Measurements from ENCODE around the gene HDAC9. TPM values are rescaled to one million over a fixed set of nuclear protein-coding genes. Genes with fewer than 3 reads are reported as not detected.

The HDAC9 gene
- total RNA-seq, 2 experiments from 2014 or later: 0.55 to 0.65 TPM

- H3K4me1 Mint-ChIP-seq: no peaks in the 10 kb centered on the region
- DNase-seq: no peak
- no peak overlapping the region for H3K27ac Mint-ChIP-seq
- CTCF ChIA-PET: no interaction called here
- POLR2A ChIA-PET: no interaction called here
- H3K27me3 Mint-ChIP-seq: no peaks in the 10 kb centered on the region
- no peaks in the 10 kb centered on the region for H3K36me3 Mint-ChIP-seq (ENCODE audit: low read depth)
- no peak overlapping the region for H3K4me3 Mint-ChIP-seq
- H3K9me3 Mint-ChIP-seq: peaks cover 7% of the 10 kb centered on the region
Measured at GRCh38 chr7:18890885-18891621, 395.5 kb downstream of the HDAC9 start.

DNA sequence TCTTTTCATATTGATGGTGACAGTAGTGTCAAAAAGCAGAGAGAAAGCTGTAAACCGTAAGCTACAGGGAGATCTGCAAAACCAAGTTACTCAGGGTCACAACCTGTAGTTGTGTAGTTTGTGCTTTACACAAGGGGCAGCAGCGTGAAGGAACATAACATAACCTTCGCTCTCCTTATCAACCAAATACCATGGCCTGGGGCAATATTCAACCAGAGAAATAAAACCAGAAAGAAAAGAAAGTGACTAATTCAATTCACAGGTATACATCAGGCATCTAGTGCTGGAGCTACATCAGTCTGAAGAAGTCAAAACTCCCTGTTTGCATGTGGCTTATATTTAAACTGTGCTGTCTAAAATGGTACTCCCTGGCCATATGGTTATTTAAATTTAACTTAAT, 397.6 kb downstream of the HDAC9 start:
- H3K27ac Mint-ChIP-seq: no peak overlapping the region

DNA sequence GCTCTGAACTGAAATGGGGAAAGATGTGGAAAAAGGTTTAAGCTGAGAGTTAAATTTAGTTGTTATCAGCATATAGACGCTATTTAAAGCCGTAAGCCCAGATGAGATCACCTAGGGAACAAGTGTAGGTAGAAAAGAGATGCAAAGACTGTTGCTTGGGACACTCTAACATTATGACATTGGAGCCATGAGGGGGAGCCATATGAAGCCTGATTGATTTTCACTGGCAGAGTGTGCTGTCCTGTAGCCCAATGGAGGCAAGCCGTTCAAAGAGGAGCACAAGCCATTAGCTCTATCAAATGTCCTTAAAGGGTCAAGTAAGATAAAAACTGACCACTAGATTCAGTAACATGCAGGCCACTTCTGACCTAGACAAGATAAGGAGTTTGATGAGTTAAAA, 398.6 kb downstream of the HDAC9 start:
- no peaks in the 10 kb centered on the region for H3K27me3 Mint-ChIP-seq
- H3K4me1 Mint-ChIP-seq: no peaks in the 10 kb centered on the region
- no peak overlapping the region for H3K27ac Mint-ChIP-seq
- H3K4me3 Mint-ChIP-seq: no peak overlapping the region
- no peaks in the 10 kb centered on the region for H3K36me3 Mint-ChIP-seq (ENCODE audit: low read depth)
- CTCF ChIA-PET: no interaction called here
- POLR2A ChIA-PET: no interaction called here
- H3K9me3 Mint-ChIP-seq: no peaks in the 10 kb centered on the region
- no peak for DNase-seq

More for the DNA sequence above, 397.6 kb downstream of the HDAC9 start:
- peaks cover 2% of the 10 kb centered on the region for H3K9me3 Mint-ChIP-seq
- no peaks in the 10 kb centered on the region for H3K27me3 Mint-ChIP-seq
- DNase-seq: no peak
- H3K4me3 Mint-ChIP-seq: no peak overlapping the region
- POLR2A ChIA-PET: no interaction called here
- CTCF ChIA-PET: no interaction called here
- H3K36me3 Mint-ChIP-seq (ENCODE audit: low read depth): no peaks in the 10 kb centered on the region
- H3K4me1 Mint-ChIP-seq: no peaks in the 10 kb centered on the region

- no peak for DNase-seq
- H3K4me3 Mint-ChIP-seq: no peak overlapping the region
- CTCF ChIA-PET: no interaction called here
- no peak overlapping the region for H3K27ac Mint-ChIP-seq
- H3K9me3 Mint-ChIP-seq: no peaks in the 10 kb centered on the region
- no peaks in the 10 kb centered on the region for H3K27me3 Mint-ChIP-seq
- H3K36me3 Mint-ChIP-seq (ENCODE audit: low read depth): no peaks in the 10 kb centered on the region
- H3K4me1 Mint-ChIP-seq: no peaks in the 10 kb centered on the region
- POLR2A ChIA-PET: no interaction called here
Measured at GRCh38 chr7:18895456-18895855, 399.9 kb downstream of the HDAC9 start.

DNA sequence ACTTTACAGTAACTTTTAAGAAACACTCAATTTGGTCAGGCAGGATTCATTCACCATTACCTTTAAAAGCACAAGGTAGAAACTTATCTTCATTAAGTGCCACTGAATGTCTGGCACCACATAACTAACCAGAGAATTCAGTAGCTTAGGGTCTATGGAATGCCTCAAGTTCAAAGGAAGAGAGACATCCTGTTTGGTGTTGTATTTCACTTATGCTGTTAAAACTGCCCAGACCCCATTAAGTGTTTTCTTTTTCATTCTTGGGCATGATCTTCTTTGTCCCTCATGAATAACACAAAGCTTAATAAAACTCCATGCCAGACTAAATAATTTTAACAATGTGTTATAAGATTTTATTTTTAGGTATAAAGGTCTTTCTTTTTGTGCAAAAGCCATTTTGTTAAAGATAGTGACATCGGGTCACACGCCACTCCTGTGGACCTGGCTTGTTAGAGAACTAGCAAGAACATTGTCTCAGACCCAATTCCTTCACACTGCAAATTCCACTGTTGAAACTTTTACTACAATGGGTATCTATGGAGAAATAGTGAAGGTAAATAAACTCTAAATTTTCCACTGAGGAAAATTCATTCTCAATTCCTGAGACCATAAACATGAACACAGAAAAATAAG, 400.9 kb downstream of the HDAC9 start:
- no peaks in the 10 kb centered on the region for H3K4me1 Mint-ChIP-seq
- H3K4me3 Mint-ChIP-seq: no peak overlapping the region
- H3K27ac Mint-ChIP-seq: no peak overlapping the region
- no peak for DNase-seq
- ChIA-PET CTCF (no interaction called here), POLR2A (no interaction called here)
- H3K36me3 Mint-ChIP-seq (ENCODE audit: low read depth): no peaks in the 10 kb centered on the region
- H3K27me3 Mint-ChIP-seq: no peaks in the 10 kb centered on the region
- no peaks in the 10 kb centered on the region for H3K9me3 Mint-ChIP-seq

DNA sequence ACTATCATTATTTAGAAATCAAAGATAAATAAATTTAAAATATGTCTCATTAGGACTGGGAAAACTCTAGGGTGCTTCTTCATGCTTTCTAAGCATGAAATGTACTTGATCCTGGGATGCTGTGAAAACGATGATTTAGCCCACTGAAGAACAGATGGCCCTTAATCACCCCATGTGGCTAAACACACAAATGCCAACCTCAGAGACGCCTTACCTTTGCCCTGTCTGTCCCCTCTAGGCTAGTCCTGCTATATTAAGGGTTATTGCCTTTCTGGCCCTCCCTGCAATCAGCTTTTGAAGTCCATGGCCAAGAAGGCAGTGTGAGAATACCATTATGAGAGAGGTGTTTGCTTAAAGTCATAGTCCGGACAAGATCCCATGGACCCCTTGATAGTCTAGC, 404.7 kb downstream of the HDAC9 start:
- Mint-ChIP-seq H3K36me3 (ENCODE audit: low read depth) (no peaks in the 10 kb centered on the region), H3K9me3 (peaks cover 9% of the 10 kb centered on the region), H3K4me1 (no peaks in the 10 kb centered on the region), H3K4me3 (no peak overlapping the region), H3K27ac (no peak overlapping the region), H3K27me3 (no peaks in the 10 kb centered on the region)
- ChIA-PET CTCF (no interaction called here), POLR2A (no interaction called here)
- DNase-seq: no peak

DNA sequence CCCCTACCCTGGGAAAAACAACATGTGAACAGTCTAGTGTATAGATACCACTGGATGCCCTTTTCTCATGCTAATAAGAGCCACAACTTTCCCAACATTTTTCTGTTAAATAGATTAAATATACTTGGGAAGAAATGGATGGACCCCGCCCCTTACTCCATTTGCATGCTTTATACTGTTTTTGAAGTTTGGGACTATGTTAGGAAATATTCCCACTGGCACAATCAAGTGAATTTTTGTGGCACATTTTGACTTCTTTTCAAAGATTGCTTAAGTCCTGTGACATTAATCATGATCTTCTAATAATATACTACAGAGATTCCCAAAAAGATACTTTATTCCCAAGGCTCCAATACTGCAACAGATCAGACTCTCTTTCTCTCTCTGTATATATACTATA, 405.3 kb downstream of the HDAC9 start:
- H3K4me3 Mint-ChIP-seq: no peak overlapping the region
- CTCF ChIA-PET: no interaction called here
- H3K36me3 Mint-ChIP-seq (ENCODE audit: low read depth): no peaks in the 10 kb centered on the region
- no peak for DNase-seq
- H3K4me1 Mint-ChIP-seq: no peaks in the 10 kb centered on the region
- H3K9me3 Mint-ChIP-seq: peaks cover 12% of the 10 kb centered on the region
- H3K27me3 Mint-ChIP-seq: no peaks in the 10 kb centered on the region
- H3K27ac Mint-ChIP-seq: no peak overlapping the region
- POLR2A ChIA-PET: no interaction called here

- H3K27ac Mint-ChIP-seq: no peak overlapping the region
- H3K9me3 Mint-ChIP-seq: peaks cover 12% of the 10 kb centered on the region
- DNase-seq: no peak
- ChIA-PET CTCF (no interaction called here), POLR2A (no interaction called here)
- H3K4me1 Mint-ChIP-seq: no peaks in the 10 kb centered on the region
- H3K4me3 Mint-ChIP-seq: no peak overlapping the region
- no peaks in the 10 kb centered on the region for H3K27me3 Mint-ChIP-seq
- no peaks in the 10 kb centered on the region for H3K36me3 Mint-ChIP-seq (ENCODE audit: low read depth)
Measured at GRCh38 chr7:18901351-18901750, 405.8 kb downstream of the HDAC9 start.

DNA sequence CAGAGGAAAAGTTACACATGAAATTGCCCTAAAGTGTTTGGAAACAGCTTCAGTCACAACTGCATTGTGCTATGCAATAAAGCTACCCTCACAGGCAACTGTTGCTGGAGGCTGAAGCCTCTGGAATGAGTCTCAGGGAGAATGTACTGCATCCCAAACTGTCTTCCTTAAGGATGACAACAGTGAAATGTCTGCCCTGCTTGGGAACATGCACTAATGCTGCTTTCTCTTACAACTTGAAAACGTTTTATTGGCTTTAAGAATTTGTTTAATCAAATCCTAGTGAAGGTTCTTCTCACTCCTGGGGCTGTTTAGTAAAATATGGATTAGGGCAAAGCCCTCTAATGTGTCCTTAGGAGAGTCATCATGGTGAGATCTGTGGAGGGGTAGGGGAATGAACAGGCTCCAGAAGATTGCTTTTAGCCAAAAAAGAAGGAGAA, 406.5 kb downstream of the HDAC9 start:
- Mint-ChIP-seq H3K4me3 (no peak overlapping the region), H3K9me3 (peaks cover 16% of the 10 kb centered on the region), H3K27ac (no peak overlapping the region), H3K4me1 (no peaks in the 10 kb centered on the region), H3K36me3 (ENCODE audit: low read depth) (no peaks in the 10 kb centered on the region), H3K27me3 (no peaks in the 10 kb centered on the region)
- POLR2A ChIA-PET: no interaction called here
- DNase-seq: no peak
- CTCF ChIA-PET: no interaction called here

DNA sequence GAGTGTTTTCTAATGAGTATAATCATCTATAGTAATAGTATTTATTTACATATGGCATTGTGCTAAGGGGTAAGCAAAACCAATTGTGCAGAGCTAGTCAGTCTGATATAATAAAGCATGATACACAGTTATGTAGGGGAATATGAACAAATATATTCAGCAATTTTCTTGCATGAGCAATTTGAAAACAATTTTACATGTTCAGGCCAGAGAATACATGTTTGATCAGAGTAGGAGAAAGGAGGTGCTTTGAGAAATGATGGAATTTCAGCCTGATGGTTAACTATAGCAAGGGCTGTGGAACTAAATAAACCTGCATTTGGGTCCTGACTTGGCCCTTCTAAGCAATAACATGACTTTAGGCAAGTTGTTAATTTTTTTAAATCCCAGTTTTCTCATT, 407.3 kb downstream of the HDAC9 start:
- H3K36me3 Mint-ChIP-seq (ENCODE audit: low read depth): no peaks in the 10 kb centered on the region
- no peaks in the 10 kb centered on the region for H3K27me3 Mint-ChIP-seq
- H3K4me1 Mint-ChIP-seq: no peaks in the 10 kb centered on the region
- peaks cover 16% of the 10 kb centered on the region for H3K9me3 Mint-ChIP-seq
- H3K27ac Mint-ChIP-seq: no peak overlapping the region
- DNase-seq: no peak
- ChIA-PET POLR2A (no interaction called here), CTCF (no interaction called here)
- no peak overlapping the region for H3K4me3 Mint-ChIP-seq

DNA sequence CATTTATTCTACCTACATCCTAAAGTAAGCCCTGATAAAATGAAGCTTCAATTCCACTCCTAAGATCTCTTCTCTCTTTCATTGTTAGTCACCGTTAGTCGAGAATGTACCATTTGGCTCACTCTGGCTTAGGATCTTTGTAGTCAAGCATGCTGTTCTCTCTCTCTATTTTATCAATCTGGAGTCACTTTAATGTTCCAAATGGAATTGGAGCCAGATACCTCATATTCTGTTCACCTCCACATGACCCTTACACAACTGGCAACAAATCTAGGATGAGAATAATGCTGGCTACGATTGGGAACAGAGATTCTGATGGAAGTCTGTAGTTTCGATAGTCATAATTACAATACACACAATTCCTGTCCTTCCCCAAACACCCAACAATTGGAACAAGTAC, 408.1 kb downstream of the HDAC9 start:
- Mint-ChIP-seq H3K27ac (no peak overlapping the region), H3K36me3 (ENCODE audit: low read depth) (no peaks in the 10 kb centered on the region), H3K4me3 (no peak overlapping the region), H3K4me1 (no peaks in the 10 kb centered on the region), H3K27me3 (no peaks in the 10 kb centered on the region), H3K9me3 (peaks cover 16% of the 10 kb centered on the region)
- ChIA-PET CTCF (no interaction called here), POLR2A (no interaction called here)
- no peak for DNase-seq

DNA sequence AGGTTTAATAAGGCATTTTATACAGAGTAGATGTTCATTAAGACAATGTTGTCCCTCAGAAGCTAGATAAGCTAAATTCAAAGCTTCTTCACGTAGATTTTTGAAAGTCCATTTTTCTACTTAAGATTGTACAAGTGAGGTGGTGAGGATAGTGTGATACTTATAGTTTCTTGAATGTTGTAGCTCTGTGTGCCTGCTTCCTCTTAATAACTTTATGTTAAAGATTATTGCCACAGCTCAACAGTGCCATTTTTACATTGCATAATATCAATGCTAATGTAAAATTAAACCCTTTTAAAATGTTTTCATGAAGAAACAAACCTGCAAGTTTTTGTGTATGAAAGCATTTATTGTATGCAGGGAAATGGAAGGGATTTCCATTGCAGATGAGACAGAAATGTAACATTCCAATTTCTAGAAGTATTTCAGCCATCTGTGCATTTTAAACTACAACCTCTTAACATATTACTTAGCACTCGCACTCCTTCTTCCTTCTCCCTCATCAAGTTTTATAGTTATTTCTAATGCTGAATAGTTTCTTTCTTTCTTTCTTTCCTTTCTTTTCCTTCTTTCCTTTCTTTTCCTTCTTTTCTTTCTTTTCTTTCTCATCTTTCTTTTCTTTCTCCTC, 409.9 kb downstream of the HDAC9 start:
- no peak for DNase-seq
- H3K4me1 Mint-ChIP-seq: no peaks in the 10 kb centered on the region
- ChIA-PET CTCF (no interaction called here), POLR2A (no interaction called here)
- H3K4me3 Mint-ChIP-seq: no peak overlapping the region
- H3K27ac Mint-ChIP-seq: no peak overlapping the region
- peaks cover 16% of the 10 kb centered on the region for H3K9me3 Mint-ChIP-seq
- no peaks in the 10 kb centered on the region for H3K27me3 Mint-ChIP-seq
- no peaks in the 10 kb centered on the region for H3K36me3 Mint-ChIP-seq (ENCODE audit: low read depth)

GRCh38 chr7:18906901-18907300, 411.4 kb downstream of the HDAC9 start:
- H3K36me3 Mint-ChIP-seq (ENCODE audit: low read depth): no peaks in the 10 kb centered on the region
- H3K27ac Mint-ChIP-seq: no peak overlapping the region
- POLR2A ChIA-PET: no interaction called here
- DNase-seq: no peak
- H3K9me3 Mint-ChIP-seq: peaks cover 16% of the 10 kb centered on the region
- CTCF ChIA-PET: no interaction called here
- H3K4me1 Mint-ChIP-seq: no peaks in the 10 kb centered on the region
- H3K4me3 Mint-ChIP-seq: no peak overlapping the region
- H3K27me3 Mint-ChIP-seq: no peaks in the 10 kb centered on the region

DNA sequence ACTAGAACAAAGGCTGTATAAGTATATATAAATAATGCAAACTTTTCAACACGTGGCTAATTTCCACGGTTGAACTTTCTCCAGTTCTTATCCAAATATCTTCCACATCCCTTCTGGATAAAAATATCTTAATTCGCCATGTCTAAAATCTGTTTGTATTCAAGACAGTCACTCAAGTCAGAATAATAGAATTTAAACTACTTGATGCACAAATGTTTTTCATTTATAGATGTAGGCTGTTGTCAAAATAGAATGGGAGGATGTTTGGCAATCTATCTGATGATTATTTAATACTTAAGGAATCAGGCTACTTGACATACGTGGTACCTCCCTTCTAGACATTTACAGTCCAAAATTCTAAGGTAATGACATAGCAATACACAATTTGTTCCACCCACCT, 417.6 kb downstream of the HDAC9 start:
- Mint-ChIP-seq H3K4me1 (no peaks in the 10 kb centered on the region), H3K36me3 (ENCODE audit: low read depth) (no peaks in the 10 kb centered on the region), H3K27me3 (no peaks in the 10 kb centered on the region), H3K9me3 (peaks cover 10% of the 10 kb centered on the region), H3K27ac (no peak overlapping the region), H3K4me3 (no peak overlapping the region)
- POLR2A ChIA-PET: no interaction called here
- CTCF ChIA-PET: no interaction called here
- DNase-seq: no peak
